ENCODE results near the gene ADAMTS17. TPM values are rescaled to one million over a fixed set of nuclear protein-coding genes. Genes with fewer than 3 reads are reported as not detected.

Gene ADAMTS17
- total RNA-seq, 4 donors from 2014 or later = 5.0 to 16.2 (median 11.6) TPM

DNA sequence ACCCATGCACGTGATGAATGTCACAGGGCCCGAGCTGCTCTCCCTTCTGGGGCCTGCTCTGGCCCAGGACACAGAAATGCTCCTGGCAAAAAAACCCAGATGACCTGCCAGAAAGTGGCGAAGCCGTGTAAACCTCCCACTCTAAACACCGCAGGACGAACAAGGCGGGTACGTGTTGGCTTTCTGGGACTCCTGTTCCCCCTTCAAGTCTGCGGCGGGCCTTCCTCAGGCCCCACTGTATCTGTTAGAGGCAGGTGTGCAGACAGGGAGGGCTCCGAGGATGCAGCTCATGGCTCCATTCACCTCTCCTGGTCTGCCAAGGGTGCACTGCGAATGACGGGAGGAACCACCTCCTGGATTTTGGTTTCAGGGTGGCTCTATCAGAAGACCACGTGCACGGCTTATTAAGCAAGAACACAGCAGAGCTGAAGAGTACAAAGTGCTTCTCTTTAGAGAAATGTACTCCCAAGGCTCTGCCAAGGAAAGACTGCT lies 173.8 kb downstream of the ADAMTS17 start:
- Histone ChIP-seq H3K27me3 (no peaks in the 10 kb centered on the region), H3K4me1 (peaks cover 5 to 15% of the 10 kb centered on the region in 2 donors), H3K9me3 (no peaks in the 10 kb centered on the region), H3K4me3 (no peak overlapping the region), H3K27ac (peak overlapping the region; percentile 42 to 76 (median 67)), H3K36me3 (no peaks in the 10 kb centered on the region)
- intact Hi-C loops (cut with DNase I; ENCODE audit: low total_unique reads) = no loop called here
- DNase-seq = peak; percentile 22 to 49
- peak; percentile 90 to 91 for ATAC-seq
- in situ Hi-C loops (cut with MboI; ENCODE audit: low sequenced_read_pairs in 4 of 4) = no loop called here
- TF ChIP-seq POLR2A (IDR thresholded peaks at IDR 0.05) = no peak
- TF ChIP-seq, protein P1, sequence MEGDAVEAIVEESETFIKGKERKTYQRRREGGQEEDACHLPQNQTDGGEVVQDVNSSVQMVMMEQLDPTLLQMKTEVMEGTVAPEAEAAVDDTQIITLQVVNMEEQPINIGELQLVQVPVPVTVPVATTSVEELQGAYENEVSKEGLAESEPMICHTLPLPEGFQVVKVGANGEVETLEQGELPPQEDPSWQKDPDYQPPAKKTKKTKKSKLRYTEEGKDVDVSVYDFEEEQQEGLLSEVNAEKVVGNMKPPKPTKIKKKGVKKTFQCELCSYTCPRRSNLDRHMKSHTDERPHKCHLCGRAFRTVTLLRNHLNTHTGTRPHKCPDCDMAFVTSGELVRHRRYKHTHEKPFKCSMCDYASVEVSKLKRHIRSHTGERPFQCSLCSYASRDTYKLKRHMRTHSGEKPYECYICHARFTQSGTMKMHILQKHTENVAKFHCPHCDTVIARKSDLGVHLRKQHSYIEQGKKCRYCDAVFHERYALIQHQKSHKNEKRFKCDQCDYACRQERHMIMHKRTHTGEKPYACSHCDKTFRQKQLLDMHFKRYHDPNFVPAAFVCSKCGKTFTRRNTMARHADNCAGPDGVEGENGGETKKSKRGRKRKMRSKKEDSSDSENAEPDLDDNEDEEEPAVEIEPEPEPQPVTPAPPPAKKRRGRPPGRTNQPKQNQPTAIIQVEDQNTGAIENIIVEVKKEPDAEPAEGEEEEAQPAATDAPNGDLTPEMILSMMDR (IDR thresholded peaks at IDR 0.05 in 4 of 5, conservative IDR thresholded peaks at IDR 0.05 in 1 of 5) = no peak

DNA sequence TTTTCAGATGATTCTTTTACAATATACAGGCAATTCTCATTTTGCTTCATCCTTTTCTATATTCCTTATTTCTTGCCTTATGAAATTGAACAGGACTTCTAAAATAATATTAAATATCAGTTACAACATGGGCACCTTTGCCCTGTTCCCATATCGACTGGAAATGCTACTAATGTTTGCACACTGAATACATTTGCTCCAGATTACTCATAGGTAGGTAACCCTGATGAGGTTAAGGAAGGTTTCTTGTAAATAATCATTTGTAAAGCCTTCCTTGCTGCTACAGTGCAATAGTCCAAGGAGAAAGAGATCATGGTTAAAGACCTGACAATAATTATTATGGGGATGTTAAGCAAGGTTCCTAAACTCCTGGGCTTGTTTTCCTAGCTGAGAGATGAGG lies 175.5 kb downstream of the ADAMTS17 start:
- H3K9me3 ChIP-seq = no peaks in the 10 kb centered on the region
- no peaks in the 10 kb centered on the region for H3K36me3 ChIP-seq
- DNase-seq (no peak), ATAC-seq (no peak)
- intact Hi-C loops (cut with DNase I; ENCODE audit: low total_unique reads) = no loop called here
- H3K27me3 ChIP-seq = no peaks in the 10 kb centered on the region
- no peak overlapping the region for H3K27ac ChIP-seq
- peaks cover 5 to 15% of the 10 kb centered on the region in 2 donors for H3K4me1 ChIP-seq
- H3K4me3 ChIP-seq = no peak overlapping the region
- TF ChIP-seq, protein P1 (IDR thresholded peaks at IDR 0.05 in 4 of 5, conservative IDR thresholded peaks at IDR 0.05 in 1 of 5) = no peak
- no peak for TF ChIP-seq POLR2A (IDR thresholded peaks at IDR 0.05)
- in situ Hi-C loops (cut with MboI; ENCODE audit: low sequenced_read_pairs in 4 of 4) = no loop called here

DNA sequence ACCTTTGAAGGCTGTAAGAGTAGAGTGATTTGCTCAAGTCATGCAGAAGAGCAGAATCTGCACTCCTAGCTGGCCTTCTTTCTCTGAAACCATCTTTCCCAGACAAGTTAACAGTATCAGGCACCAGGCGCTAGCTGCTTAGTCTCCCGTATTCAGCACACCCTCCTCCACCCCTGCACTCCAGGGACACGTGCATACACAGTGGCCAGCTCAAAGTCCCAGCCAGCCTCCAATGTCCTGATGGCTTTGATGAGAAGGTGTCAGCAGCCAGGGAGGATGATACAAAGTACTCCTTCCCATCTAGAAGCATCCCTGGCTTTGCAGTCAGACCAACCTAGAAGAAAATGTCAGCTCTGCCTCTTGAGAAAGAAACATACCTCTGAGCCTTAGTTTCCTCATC lies 177.8 kb downstream of the ADAMTS17 start:
- no peak for TF ChIP-seq POLR2A (IDR thresholded peaks at IDR 0.05)
- TF ChIP-seq, protein P1 (IDR thresholded peaks at IDR 0.05 in 4 of 5, conservative IDR thresholded peaks at IDR 0.05 in 1 of 5) = no peak
- Histone ChIP-seq H3K4me3 (no peak overlapping the region), H3K27me3 (no peaks in the 10 kb centered on the region), H3K9me3 (no peaks in the 10 kb centered on the region), H3K27ac (no peak overlapping the region), H3K36me3 (no peaks in the 10 kb centered on the region), H3K4me1 (peaks cover 5 to 15% of the 10 kb centered on the region in 2 donors)
- ATAC-seq = no peak
- DNase-seq = no peak
- in situ Hi-C loops (cut with MboI; ENCODE audit: low sequenced_read_pairs in 4 of 4) = no loop called here
- intact Hi-C loops (cut with DNase I; ENCODE audit: low total_unique reads) = no loop called here

DNA sequence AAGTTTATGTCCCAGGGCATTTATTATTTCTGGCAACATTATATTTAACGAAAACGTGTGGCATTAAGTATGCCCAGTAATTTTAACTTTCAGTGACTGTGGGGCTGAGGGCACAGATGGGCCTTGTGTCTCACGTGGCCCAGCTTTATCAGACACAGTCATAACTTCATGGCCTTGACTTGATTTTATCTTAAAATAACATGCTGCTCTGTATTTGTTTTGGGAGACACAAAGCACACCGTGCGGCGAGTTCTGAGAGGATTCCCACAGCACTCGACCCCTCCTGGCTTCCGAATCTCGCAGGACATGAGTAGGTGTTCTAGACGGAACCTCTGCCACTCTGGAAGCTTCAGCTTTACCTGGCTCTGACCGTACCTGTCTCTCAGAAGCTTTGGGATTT lies 180.8 kb downstream of the ADAMTS17 start:
- H3K4me1 ChIP-seq = no peaks in the 10 kb centered on the region
- no peak overlapping the region for H3K27ac ChIP-seq
- no peaks in the 10 kb centered on the region for H3K27me3 ChIP-seq
- in situ Hi-C loops (cut with MboI; ENCODE audit: low sequenced_read_pairs in 4 of 4) = no loop called here
- H3K9me3 ChIP-seq = no peaks in the 10 kb centered on the region
- intact Hi-C loops (cut with DNase I; ENCODE audit: low total_unique reads) = no loop called here
- H3K4me3 ChIP-seq = no peak overlapping the region
- DNase-seq (no peak), ATAC-seq (no peak)
- H3K36me3 ChIP-seq = no peaks in the 10 kb centered on the region
- TF ChIP-seq, protein P1 (IDR thresholded peaks at IDR 0.05 in 4 of 5, conservative IDR thresholded peaks at IDR 0.05 in 1 of 5) = no peak
- no peak for TF ChIP-seq POLR2A (IDR thresholded peaks at IDR 0.05)

DNA sequence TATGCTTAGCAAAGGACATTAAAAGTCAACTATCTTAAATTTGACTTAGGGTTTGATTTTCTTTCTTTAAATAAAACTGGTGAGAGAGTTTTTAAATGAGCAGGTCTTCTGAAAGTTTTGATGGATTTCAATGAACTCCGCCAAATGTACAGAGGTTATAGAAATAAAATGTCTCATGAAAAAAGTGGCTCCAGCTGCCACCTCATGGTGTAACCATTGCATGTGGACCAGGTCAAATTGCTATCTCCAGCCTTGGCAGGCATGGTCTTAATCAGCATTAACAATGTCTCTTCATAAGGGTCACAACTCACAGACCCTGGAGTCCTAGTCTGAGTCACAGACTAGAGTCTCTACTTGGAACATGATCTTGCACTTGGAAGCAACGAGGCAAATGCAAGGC lies 182.3 kb downstream of the ADAMTS17 start:
- Histone ChIP-seq H3K27ac (no peak overlapping the region), H3K27me3 (no peaks in the 10 kb centered on the region), H3K4me1 (no peaks in the 10 kb centered on the region), H3K36me3 (peaks cover 0 to 6% of the 10 kb centered on the region in 2 donors), H3K9me3 (no peaks in the 10 kb centered on the region), H3K4me3 (no peak overlapping the region)
- ATAC-seq (no peak), DNase-seq (no peak)
- TF ChIP-seq, protein P1 (IDR thresholded peaks at IDR 0.05 in 4 of 5, conservative IDR thresholded peaks at IDR 0.05 in 1 of 5) = no peak
- in situ Hi-C loops (cut with MboI; ENCODE audit: low sequenced_read_pairs in 4 of 4) (no loop called here), intact Hi-C loops (cut with DNase I; ENCODE audit: low total_unique reads) (no loop called here)
